Measurements from ENCODE around the gene CD40.

CD40 gene

GRCh38 chr20:46151936-46152335, 33.8 kb downstream of the CD40 start:
- no peak for DNase-seq

GRCh38 chr20:46152824-46153586, 34.9 kb downstream of the CD40 start:
- DNase-seq, result no peak

DNA sequence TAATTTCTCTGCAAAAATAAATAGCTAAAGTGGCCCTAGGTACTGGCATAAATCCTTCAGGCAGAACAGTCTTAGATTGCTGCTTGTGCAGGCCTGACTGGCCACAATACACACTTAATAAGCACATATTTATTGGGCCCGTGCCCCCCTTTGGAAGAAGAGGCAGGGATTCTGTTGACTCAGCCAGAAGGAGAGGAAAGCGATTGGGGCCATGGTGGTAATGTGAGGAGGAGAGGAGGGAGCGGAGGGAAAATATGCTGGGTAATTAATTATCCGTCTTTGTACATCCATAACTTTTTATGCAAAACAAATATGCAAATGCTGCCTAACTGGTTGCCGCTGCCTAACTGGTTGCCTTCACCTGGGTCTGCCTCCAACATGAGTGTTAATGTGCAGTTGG, 36.2 kb downstream of the CD40 start:
- no peak for DNase-seq

- DNase-seq, result no peak
Measured at GRCh38 chr20:46154796-46155195, 36.7 kb downstream of the CD40 start.

DNA sequence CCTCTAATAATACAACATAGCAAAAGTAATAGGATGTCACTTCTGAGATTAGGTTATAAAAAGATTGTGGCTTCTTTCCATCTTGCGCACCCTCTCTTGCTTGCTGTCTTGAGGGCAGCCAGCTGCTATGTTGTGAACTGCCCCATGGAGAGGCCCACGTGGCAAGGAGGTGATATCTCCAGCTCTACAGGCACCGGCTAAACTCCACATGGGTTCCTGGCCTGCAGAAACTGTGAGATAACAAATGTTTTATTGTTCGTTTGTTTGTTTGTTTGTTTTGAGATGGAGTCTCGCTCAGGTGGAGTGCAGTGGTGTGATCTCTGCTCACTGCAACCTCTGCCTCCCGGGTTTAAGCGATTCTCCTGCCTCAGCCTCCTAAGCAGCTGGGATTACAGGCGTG, 38.0 kb downstream of the CD40 start:
- no peak for DNase-seq

- no peak for DNase-seq
Measured at GRCh38 chr20:46157076-46157592, 39.0 kb downstream of the CD40 start.

- no peak for DNase-seq
Measured at GRCh38 chr20:46157625-46158024, 39.5 kb downstream of the CD40 start.

DNA sequence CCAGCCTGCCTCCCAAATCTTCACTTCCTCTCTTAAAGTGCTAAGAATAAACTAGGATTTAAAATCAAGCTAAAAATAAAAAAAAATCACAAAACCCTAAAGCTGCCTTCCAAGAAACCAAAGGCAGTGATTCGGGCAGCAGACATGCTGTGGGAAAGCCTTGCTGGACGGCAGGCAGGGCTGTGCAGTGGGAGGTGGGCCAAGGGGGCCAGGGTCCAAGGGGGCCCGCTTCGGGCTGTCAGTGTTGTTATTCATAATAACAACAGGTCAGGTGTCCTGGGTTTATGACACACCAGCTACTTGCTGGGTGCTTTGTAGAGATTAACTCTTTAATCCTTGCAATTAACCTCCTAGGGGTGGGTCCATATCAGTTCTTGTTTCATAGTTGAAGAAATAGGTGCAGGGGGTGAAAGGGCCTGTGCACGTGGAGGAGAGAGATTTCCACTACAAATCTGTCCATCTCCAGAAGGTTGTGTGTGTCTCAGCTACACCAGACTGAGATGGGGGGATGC, 40.4 kb downstream of the CD40 start:
- no peak for DNase-seq

- no peak for DNase-seq
Measured at GRCh38 chr20:46159101-46159897, 41.2 kb downstream of the CD40 start.

DNA sequence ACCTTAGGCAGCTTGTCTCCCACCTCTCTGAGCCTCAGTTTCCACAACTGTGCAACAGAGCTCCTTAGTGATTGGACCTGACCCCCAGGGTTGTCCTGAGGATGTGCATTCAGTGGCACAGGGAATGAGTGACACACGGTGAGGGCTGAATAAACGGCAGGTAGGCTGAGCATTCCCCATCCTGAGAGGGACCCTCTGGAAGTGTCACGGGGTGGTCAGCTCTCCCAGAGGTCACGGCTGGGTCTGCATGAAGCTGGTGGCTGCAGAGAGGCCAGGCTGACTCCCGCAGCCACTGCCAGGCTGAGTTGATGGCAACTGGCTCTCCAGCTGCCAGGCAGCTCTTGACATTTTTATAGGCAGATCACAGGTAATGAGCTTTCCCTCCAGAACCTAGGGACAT, 42.5 kb downstream of the CD40 start:
- DNase-seq, result no peak

GRCh38 chr20:46161921-46162320, 43.8 kb downstream of the CD40 start:
- DNase-seq, result no peak

DNA sequence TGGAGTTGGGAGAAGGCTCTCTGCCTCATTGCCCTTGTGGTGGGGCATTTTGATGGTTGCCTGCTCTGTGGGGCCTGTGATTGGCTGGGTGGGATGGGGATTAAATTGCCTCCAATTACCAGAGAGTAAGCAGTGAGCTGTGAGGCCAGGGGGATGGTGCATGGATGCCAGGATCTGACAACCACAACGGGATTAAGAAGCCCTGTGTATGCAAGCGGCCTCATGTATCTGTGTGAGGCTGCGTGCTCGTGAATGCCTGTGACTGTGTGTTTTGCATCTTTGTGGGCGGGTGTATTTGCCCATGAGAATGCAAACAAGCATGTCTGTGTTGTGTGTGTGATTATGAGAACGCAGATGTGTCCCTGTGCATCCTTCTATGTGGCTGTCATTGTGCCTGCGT, 46.1 kb downstream of the CD40 start:
- DNase-seq, result no peak

- DNase-seq, result no peak
Measured at GRCh38 chr20:46167080-46167479, 49.0 kb downstream of the CD40 start.

- DNase-seq, result no peak
Measured at GRCh38 chr20:46168438-46168837, 50.3 kb downstream of the CD40 start.

GRCh38 chr20:46169245-46170171, 51.4 kb downstream of the CD40 start:
- peak; percentile 11 for DNase-seq

- DNase-seq, result no peak
Measured at GRCh38 chr20:46171476-46171875, 53.4 kb downstream of the CD40 start.

- no peak for DNase-seq
Measured at GRCh38 chr20:46171909-46172308, 53.8 kb downstream of the CD40 start.

DNA sequence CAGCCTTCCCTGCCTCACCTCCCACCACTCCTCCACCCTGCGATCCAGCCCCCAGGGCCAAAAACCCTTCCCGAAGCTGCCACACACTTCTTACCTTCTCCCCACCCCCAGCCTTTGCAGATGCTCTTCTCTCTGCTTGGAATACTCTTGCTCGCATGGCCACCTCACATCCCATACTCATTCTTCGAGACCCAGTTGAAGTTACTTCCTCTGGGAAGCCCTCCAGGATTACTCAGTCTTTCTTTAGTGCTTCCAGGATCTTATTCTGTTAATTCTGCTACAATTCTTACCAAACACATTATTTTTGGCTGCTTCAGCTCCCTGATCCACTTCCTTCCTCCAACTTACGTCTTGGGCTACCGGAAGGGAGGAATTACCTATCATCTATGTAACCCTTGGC, 54.3 kb downstream of the CD40 start:
- DNase-seq, result no peak

GRCh38 chr20:46172961-46173536, 54.9 kb downstream of the CD40 start:
- DNase-seq, result no peak

DNA sequence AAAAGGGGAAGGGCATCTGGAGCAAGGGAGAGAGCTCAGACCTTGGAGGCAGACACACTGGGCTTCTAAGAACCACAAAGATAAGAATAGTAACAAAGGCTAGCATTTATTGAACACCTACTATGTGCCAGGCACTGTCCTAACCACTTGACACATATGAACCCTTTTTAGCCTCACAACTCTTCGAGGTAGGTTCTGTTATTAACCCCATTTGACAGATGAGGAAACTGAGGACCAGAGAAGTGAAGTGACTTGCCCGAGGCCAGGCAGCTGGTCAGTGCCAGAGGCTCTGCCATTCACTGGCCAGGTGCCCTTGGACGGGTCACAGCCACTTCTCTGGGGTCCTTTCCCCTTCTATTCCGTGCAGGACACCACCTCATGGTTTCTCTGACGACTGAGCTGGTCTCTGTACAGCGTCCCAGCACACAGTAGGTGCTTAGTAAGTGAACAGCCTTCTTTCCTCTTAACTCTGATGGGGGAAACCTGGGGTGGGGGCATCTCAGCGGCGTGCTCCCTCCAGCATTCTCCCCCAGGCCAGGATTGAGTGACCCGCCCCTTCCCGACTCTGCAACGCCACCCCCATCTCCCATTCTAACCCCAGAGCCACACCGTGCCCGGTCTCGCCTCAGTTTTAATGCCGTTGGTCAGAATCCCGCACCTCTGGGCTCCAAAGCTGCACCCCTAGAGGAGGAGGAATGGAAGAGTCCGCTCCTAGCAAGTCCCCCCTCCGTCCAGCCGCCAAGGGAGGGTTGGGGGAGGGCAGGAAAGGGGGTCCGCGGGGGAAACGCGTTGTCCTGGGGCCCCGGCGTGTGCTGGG, 55.7 kb downstream of the CD40 start:
- DNase-seq, result no peak

GRCh38 chr20:46174469-46175126, 56.5 kb downstream of the CD40 start:
- no peak for DNase-seq
